H9 (cell line): ENCODE data around the gene CEP250. TPM values are rescaled to one million over a fixed set of nuclear protein-coding genes. Genes with fewer than 3 reads are reported as not detected.

ENCODE experiments used
- DNase-seq: peaks from one replicate; pipeline ENCODE4 v3.0.0-alpha.2; 2017
- H2AFZ ChIP-seq: one replicate; pipeline ENCODE4 v1.6.1; 2013; ENCODE audit warnings: mild to moderate bottlenecking, low read length, control low read depth, moderate library complexity
- H2AK5ac ChIP-seq: 2 replicates; pipeline ENCODE4 v1.6.1; 2013; ENCODE audit warnings: low read length, control low read depth, mixed read lengths; ENCODE audit not compliant: insufficient read length
- H2BK120ac ChIP-seq: one replicate; pipeline ENCODE4 v1.6.1; 2013; ENCODE audit warnings: low read depth, mild to moderate bottlenecking, low read length, control low read depth, inconsistent platforms; ENCODE audit not compliant: poor library complexity, severe bottlenecking
- H2BK12ac ChIP-seq: 2 replicates; pipeline ENCODE4 v1.6.1; 2013; ENCODE audit warnings: low read length, control low read depth, mixed read lengths, low read depth; ENCODE audit not compliant: insufficient read length
- H2BK15ac ChIP-seq: 2 replicates; pipeline ENCODE4 v1.6.1; 2013; ENCODE audit warnings: low read depth, low read length, control low read depth
- H2BK20ac ChIP-seq: one replicate; pipeline ENCODE4 v1.6.1; 2013; ENCODE audit warnings: low read depth, mild to moderate bottlenecking, low read length, control low read depth, inconsistent platforms; ENCODE audit not compliant: poor library complexity, severe bottlenecking
- H2BK5ac ChIP-seq: 2 replicates; pipeline ENCODE4 v1.6.1; 2013; ENCODE audit warnings: low read length, control low read depth, mixed read lengths; ENCODE audit not compliant: insufficient read length
- H3K14ac ChIP-seq: 2 replicates; pipeline ENCODE4 v1.6.1; 2013; ENCODE audit warnings: low read length, control low read depth; ENCODE audit not compliant: insufficient read depth
- H3K18ac ChIP-seq: 2 replicates; pipeline ENCODE4 v1.6.1; 2013; ENCODE audit warnings: low read depth, mild to moderate bottlenecking, mixed read lengths, low read length, control low read depth; ENCODE audit not compliant: insufficient read length
- H3K23ac ChIP-seq: 2 replicates; pipeline ENCODE4 v1.6.1; 2013; ENCODE audit warnings: low read length, control low read depth, mixed read lengths, low read depth; ENCODE audit not compliant: insufficient read length
- H3K23me2 ChIP-seq: 2 replicates; pipeline ENCODE4 v1.6.1; 2013; ENCODE audit warnings: low read depth, mild to moderate bottlenecking, mixed read lengths, low read length, control low read depth; ENCODE audit not compliant: insufficient read length, poor library complexity, severe bottlenecking
- H3K27ac ChIP-seq: 2 replicates; pipeline ENCODE4 v1.5.1; 2013; ENCODE audit warnings: low read length, control low read depth, mixed read lengths, low read depth; ENCODE audit not compliant: insufficient read length
- H3K27me3 ChIP-seq: 2 replicates; pipeline ENCODE4 v1.6.1; 2013; ENCODE audit warnings: low read length, control low read depth, inconsistent platforms; ENCODE audit not compliant: insufficient read depth
- H3K4ac ChIP-seq: 2 replicates; pipeline ENCODE4 v1.6.1; 2013; ENCODE audit warnings: low read depth, mild to moderate bottlenecking, control low read depth, inconsistent platforms, low read length, moderate library complexity
- H3K4me1 ChIP-seq: 2 replicates; pipeline ENCODE4 v1.6.1; 2013; ENCODE audit warnings: low read length, control low read depth, inconsistent platforms; ENCODE audit not compliant: insufficient read depth
- H3K4me2 ChIP-seq: 2 replicates; pipeline ENCODE4 v1.6.1; 2013; ENCODE audit warnings: low read length, control low read depth, mixed read lengths; ENCODE audit not compliant: insufficient read length, insufficient read depth
- H3K56ac ChIP-seq: 2 replicates; pipeline ENCODE4 v1.6.1; 2013; ENCODE audit warnings: low read depth, mild to moderate bottlenecking, mixed read lengths, low read length, control low read depth; ENCODE audit not compliant: insufficient read length
- H3K79me1 ChIP-seq: 2 replicates; pipeline ENCODE4 v1.6.1; 2013; ENCODE audit warnings: low read depth, mild to moderate bottlenecking, moderate library complexity, low read length, control low read depth, inconsistent platforms; ENCODE audit not compliant: insufficient read depth, poor library complexity, severe bottlenecking
- H3K79me2 ChIP-seq: 2 replicates; pipeline ENCODE4 v1.6.1; 2013; ENCODE audit warnings: low read length, control low read depth, inconsistent platforms; ENCODE audit not compliant: insufficient read depth
- H3K9ac ChIP-seq: 2 replicates; pipeline ENCODE4 v1.6.1; 2013; ENCODE audit warnings: low read length, control low read depth, mixed read lengths; ENCODE audit not compliant: insufficient read length; ENCODE audit errors: extremely low read depth
- H3K9me3 ChIP-seq: one replicate; pipeline ENCODE4 v1.6.1; 2013; ENCODE audit warnings: low read depth, low read length, inconsistent platforms; ENCODE audit not compliant: control insufficient read depth
- H3T11ph ChIP-seq: one replicate; pipeline ENCODE4 v1.6.1; 2013; ENCODE audit warnings: mild to moderate bottlenecking, low read length, control low read depth, inconsistent platforms
- H4K20me1 ChIP-seq: one replicate; pipeline ENCODE4 v1.6.1; 2013; ENCODE audit not compliant: control insufficient read depth, insufficient read length, insufficient read depth
- H4K5ac ChIP-seq: 2 replicates; pipeline ENCODE4 v1.6.1; 2013; ENCODE audit warnings: low read depth, mild to moderate bottlenecking, mixed read lengths, low read length, control low read depth; ENCODE audit not compliant: insufficient read length
- H4K8ac ChIP-seq: replicated peaks from 2 replicates; pipeline ENCODE4 v1.6.1; 2013; ENCODE audit warnings: low read length, control low read depth, mixed read lengths, low read depth; ENCODE audit not compliant: insufficient read length
- H4K91ac ChIP-seq: 2 replicates; pipeline ENCODE4 v1.6.1; 2013; ENCODE audit warnings: low read depth, mild to moderate bottlenecking, moderate library complexity, mixed read lengths, low read length, control low read depth; ENCODE audit not compliant: insufficient read length
- H3K27ac Mint-ChIP-seq, 3 experiments: 2 replicates in 2 of 3; 3 replicates in 1 of 3; pipeline ENCODE4 v1.8.0; 2020 to 2021; ENCODE audit warnings: mixed read lengths in 3 of 3, mild to moderate bottlenecking in 1 of 3, moderate library complexity in 1 of 3
- H3K27me3 Mint-ChIP-seq: 2 replicates; pipeline ENCODE4 v1.8.0; 2021; ENCODE audit warnings: low read depth, mild to moderate bottlenecking, moderate library complexity, mixed read lengths
- H3K36me3 Mint-ChIP-seq, 3 experiments: 2 replicates in 2 of 3; 3 replicates in 1 of 3; pipeline ENCODE4 v1.8.0; 2020 to 2021; ENCODE audit warnings: low read depth in 3 of 3, mixed read lengths in 3 of 3; ENCODE audit not compliant: insufficient read depth in 1 of 3
- H3K4me1 Mint-ChIP-seq, 2 experiments: 2 replicates each; pipeline ENCODE4 v1.8.0; 2020; ENCODE audit warnings: mixed read lengths in 2 of 2
- H3K4me3 Mint-ChIP-seq, 2 experiments: 2 replicates in 1 of 2; 3 replicates in 1 of 2; pipeline ENCODE4 v1.8.0; 2020 to 2021; ENCODE audit warnings: mild to moderate bottlenecking in 2 of 2, mixed read lengths in 2 of 2, moderate library complexity in 1 of 2
- H3K9me3 Mint-ChIP-seq, 2 experiments: 2 replicates in 1 of 2; 3 replicates in 1 of 2; pipeline ENCODE4 v1.8.0; 2020; ENCODE audit warnings: mild to moderate bottlenecking in 2 of 2, mixed read lengths in 2 of 2, moderate library complexity in 1 of 2
- CTCF ChIP-seq: fragments of 200-600 bp; sonication (generic); conservative IDR thresholded peaks from 3 replicates; pipeline ENCODE4 v1.8.0; 2021; ENCODE audit warnings: antibody characterized with exemption, mild to moderate bottlenecking
- WGBS: extraction: QIAGEN DNeasy Blood & Tissue Kit; methylation state at CpG from one replicate; pipeline ENCODE4 v1.1.7; 2013; ENCODE audit warnings: missing lambda C conversion rate, low lambda C conversion rate, mixed read lengths; ENCODE audit not compliant: insufficient read length; ENCODE audit errors: extremely low coverage; 5-methylcytosine and 5-hydroxymethylcytosine counted together
- total RNA-seq: library from RNA; stranded (reverse); gene quantifications from 2 replicates; pipeline ENCODE4 v1.2.1, GENCODE V29; 2021

CEP250 gene
- total RNA-seq, 1 experiment from 2014 or later, result 29.8 TPM

GRCh38 chr20:35444226-35444625 lies 11.2 kb upstream of the CEP250 start:
- no peak overlapping the region for H2BK120ac ChIP-seq
- Mint-ChIP-seq H3K4me1 (peaks cover 6 to 7% of the 10 kb centered on the region in 2 experiments; a peak in 3 of 4 replicates), H3K27me3 (peaks cover 3% of the 10 kb centered on the region), H3K36me3 (no peaks in the 10 kb centered on the region), H3K4me3 (no peak overlapping the region), H3K9me3 (no peaks in the 10 kb centered on the region), H3K27ac (no peak overlapping the region; a peak in 1 of 7 replicates)
- H2BK5ac ChIP-seq, result no peak overlapping the region
- no peak overlapping the region for H2BK12ac ChIP-seq
- no peaks in the 10 kb centered on the region for H3K27me3 ChIP-seq
- no peak overlapping the region for H2BK15ac ChIP-seq
- H3K27ac ChIP-seq, result no peak overlapping the region
- H4K5ac ChIP-seq, result no peak overlapping the region
- no peak overlapping the region for H3T11ph ChIP-seq
- H3K79me2 ChIP-seq, result no peaks in the 10 kb centered on the region
- H3K9me3 ChIP-seq, result no peaks in the 10 kb centered on the region
- H2AFZ ChIP-seq, result no peak overlapping the region
- no peak overlapping the region for H4K91ac ChIP-seq
- no peaks in the 10 kb centered on the region for H3K4me1 ChIP-seq
- no peak overlapping the region for H3K9ac ChIP-seq
- no peaks in the 10 kb centered on the region for H3K79me1 ChIP-seq
- H3K23me2 ChIP-seq, result no peaks in the 10 kb centered on the region
- no peak overlapping the region for H3K56ac ChIP-seq
- no CpG with 5 or more reads among the region's 2 CpGs for WGBS
- H3K14ac ChIP-seq, result no peak overlapping the region
- no peak overlapping the region for H4K8ac ChIP-seq
- H3K23ac ChIP-seq, result no peak overlapping the region
- no peaks in the 10 kb centered on the region for H4K20me1 ChIP-seq
- DNase-seq, result no peak
- H2BK20ac ChIP-seq, result no peak overlapping the region
- TF ChIP-seq CTCF, result no peak
- no peak overlapping the region for H2AK5ac ChIP-seq
- no peak overlapping the region for H3K4ac ChIP-seq
- no peak overlapping the region for H3K4me2 ChIP-seq
- no peak overlapping the region for H3K18ac ChIP-seq
